Cardiac muscle cell (in vitro differentiated cells and primary cell): ENCODE measurements around the gene GATA3. TPM values are rescaled to one million over a fixed set of nuclear protein-coding genes. Genes with fewer than 3 reads are reported as not detected.

Source experiments
- DNase-seq, 2 donors: peaks; one replicate each; pipeline versions ENCODE4 v3.0.0 to v3.0.0-alpha.2; 2010 to 2017; ENCODE audit warnings: low read depth in 1 of 2, low spot score in 1 of 2
- H3K27ac ChIP-seq: fragments of 200-600 bp; sonication (generic); 2 replicates; pipeline ENCODE4 v1.5.1; 2016
- H3K27me3 ChIP-seq: fragments of 200-600 bp; sonication (generic); 2 replicates; pipeline ENCODE4 v1.6.0; 2016; ENCODE audit warnings: control low read depth
- H3K36me3 ChIP-seq: fragments of 200-600 bp; sonication (generic); 2 replicates; pipeline ENCODE4 v1.5.1; 2016; ENCODE audit warnings: control low read depth
- H3K4me1 ChIP-seq: fragments of 200-600 bp; sonication (generic); 2 replicates; pipeline ENCODE4 v1.8.1; 2017; ENCODE audit warnings: low read depth, mild to moderate bottlenecking, mixed run types
- H3K4me3 ChIP-seq: fragments of 200-600 bp; sonication (generic); 2 replicates; pipeline ENCODE4 v1.5.1; 2016; ENCODE audit warnings: mild to moderate bottlenecking
- H3K9me3 ChIP-seq: fragments of 200-600 bp; sonication (generic); 2 replicates; pipeline ENCODE4 v1.5.1; 2017; ENCODE audit warnings: low read depth, mild to moderate bottlenecking, control low read depth
- CTCF ChIP-seq: IDR thresholded peaks from 2 replicates; pipeline ENCODE4 v1.5.1; 2012; ENCODE audit warnings: low read depth, mild to moderate bottlenecking, low read length
- polyA plus RNA-seq: library from polyadenylated mRNA; unstranded; fragments of >200 nt; fragmentation: Nextera tagmentation; extraction: Ambion mirVana; gene quantifications from 2 replicates; pipeline ENCODE4 v1.2.1, GENCODE V29; 2016
- total RNA-seq: library from RNA; depleted of rRNA; stranded (reverse); fragments of >200 nt; gene quantifications from 2 replicates; pipeline ENCODE4 v1.2.3, GENCODE V29; 2016

The GATA3 gene
- total and polyA plus RNA-seq, 2 experiments from 2014 or later = 3.4 to 4.4 TPM

DNA sequence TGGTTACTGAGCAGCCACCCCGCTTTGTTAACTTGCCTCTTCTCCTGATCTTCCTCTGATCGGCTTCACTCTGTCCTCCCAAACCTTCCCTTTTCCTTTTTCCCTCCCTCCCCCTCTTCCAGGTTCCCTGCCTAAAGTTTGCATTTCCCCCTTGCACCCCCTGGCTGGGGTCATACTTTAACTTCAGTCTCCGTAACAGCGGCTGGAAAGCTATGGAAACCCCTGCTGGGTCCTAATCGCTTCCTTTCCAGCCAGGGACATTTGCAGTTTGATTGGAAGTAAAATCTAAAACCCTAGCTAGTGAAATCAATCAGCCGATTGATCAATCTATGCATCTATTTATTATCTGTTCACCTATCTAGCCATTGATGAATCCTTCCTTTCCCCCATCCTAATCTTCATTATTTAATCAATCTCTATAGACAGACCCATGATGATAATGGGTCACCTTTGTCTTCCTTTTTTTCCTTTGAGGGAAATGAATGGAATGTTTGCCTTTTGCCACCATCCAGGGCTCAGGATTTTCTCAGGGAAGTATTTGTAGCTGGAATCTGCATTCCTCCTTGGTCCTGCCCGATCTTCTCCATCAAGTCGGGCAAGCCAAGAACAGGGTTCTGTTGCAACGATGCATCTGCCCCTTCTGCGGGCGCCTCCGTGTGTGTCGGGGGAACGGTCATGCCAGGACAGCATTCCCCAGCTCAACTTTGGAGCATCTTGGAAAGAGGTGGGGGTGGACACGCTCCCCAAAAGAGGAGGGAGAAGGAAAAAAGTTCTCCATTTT lies 8.8 kb downstream of the GATA3 start:
- H3K27me3 ChIP-seq = peaks cover 33% of the 10 kb centered on the region
- no peaks in the 10 kb centered on the region for H3K9me3 ChIP-seq
- DNase-seq = no peak
- H3K4me3 ChIP-seq = no peak overlapping the region
- no peak for TF ChIP-seq CTCF
- no peak overlapping the region for H3K27ac ChIP-seq
- no peaks in the 10 kb centered on the region for H3K36me3 ChIP-seq
- peaks cover 21% of the 10 kb centered on the region for H3K4me1 ChIP-seq

DNA sequence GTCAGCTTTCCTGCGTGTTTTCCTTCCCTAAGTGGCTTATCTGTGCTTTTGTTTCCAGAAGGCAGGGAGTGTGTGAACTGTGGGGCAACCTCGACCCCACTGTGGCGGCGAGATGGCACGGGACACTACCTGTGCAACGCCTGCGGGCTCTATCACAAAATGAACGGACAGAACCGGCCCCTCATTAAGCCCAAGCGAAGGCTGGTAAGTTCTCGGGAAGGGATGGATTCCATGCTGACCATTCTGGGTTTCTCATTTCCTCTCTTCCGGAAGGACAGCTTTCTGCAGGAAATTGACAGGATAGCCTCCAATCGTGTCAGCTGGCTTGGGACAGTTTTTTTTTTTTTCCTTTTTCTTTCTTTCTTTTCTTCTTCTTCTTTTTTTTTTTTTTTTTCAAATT lies 9.4 kb downstream of the GATA3 start:
- Histone ChIP-seq H3K4me3 (no peak overlapping the region), H3K27ac (no peak overlapping the region), H3K27me3 (peaks cover 26% of the 10 kb centered on the region), H3K4me1 (peaks cover 21% of the 10 kb centered on the region), H3K36me3 (no peaks in the 10 kb centered on the region), H3K9me3 (no peaks in the 10 kb centered on the region)
- no peak for TF ChIP-seq CTCF
- DNase-seq = no peak

DNA sequence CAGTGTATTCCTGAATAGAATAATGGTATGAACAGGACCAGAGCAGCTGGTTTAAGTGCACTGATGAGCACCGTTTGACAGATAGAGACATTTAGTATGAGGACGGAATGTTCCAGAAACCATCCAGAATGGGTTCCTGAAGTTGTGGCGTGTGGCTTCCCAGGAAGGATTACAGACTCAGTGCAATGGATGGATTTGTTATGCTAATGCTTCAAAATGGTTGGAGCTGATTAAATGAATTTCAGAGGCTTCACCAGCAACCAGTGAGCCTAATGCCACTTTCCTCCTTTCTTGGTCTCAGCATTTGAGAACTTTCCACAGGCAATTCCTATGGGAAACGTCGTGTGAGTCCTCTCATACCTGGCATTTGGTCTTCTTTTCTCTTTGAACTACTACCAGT lies 9.9 kb downstream of the GATA3 start:
- Histone ChIP-seq H3K9me3 (no peaks in the 10 kb centered on the region), H3K4me3 (no peak overlapping the region), H3K27ac (no peak overlapping the region), H3K4me1 (peaks cover 21% of the 10 kb centered on the region), H3K27me3 (peaks cover 21% of the 10 kb centered on the region), H3K36me3 (no peaks in the 10 kb centered on the region)
- TF ChIP-seq CTCF = no peak
- DNase-seq = no peak

DNA sequence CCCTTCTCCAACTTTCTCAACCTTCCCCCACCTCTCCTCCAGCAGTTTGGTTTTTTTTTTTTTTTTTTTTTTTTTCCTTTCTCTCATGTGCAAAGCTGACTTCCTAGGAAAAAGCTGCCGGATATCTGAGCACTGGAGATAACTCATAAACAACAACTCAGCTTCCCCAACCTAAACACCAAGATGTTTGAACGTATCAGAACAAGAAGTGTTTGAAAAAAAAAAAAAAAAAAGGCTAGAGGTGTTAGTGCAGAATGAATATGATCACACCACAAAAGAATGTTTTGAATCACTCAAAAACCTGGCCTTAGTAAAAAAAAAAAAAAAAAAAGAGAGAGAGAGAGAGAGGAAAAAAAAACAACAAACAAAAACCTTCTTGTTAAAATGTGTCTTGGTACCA lies 11.2 kb downstream of the GATA3 start:
- no peaks in the 10 kb centered on the region for H3K9me3 ChIP-seq

DNA sequence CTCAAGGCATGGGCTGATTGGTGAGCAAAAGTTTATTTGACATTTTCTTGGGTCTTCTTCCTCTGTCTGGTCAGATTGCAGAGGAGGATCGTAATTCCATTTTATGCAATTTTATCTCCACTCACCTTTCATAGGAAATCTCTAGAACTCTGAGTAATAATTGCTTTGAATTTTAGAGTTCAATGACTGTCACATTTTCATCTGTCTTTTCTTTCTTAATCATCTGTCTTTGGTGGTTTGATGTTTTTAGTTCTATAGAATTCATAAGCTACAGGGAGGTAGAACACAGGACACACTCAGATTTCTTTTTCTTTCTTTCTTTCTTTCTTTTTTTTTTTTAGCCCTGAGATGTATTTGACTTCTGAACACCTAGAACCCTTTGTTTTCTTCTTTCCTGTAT lies 11.6 kb downstream of the GATA3 start:
- H3K9me3 ChIP-seq = no peaks in the 10 kb centered on the region
- TF ChIP-seq CTCF = no peak
- no peak overlapping the region for H3K27ac ChIP-seq
- H3K27me3 ChIP-seq = peaks cover 13% of the 10 kb centered on the region
- no peak for DNase-seq
- H3K36me3 ChIP-seq = no peaks in the 10 kb centered on the region
- no peak overlapping the region for H3K4me3 ChIP-seq
- peaks cover 9% of the 10 kb centered on the region for H3K4me1 ChIP-seq

More for the DNA sequence above, 11.2 kb downstream of the GATA3 start:
- no peak for TF ChIP-seq CTCF
- no peak for DNase-seq
- Histone ChIP-seq H3K27ac (no peak overlapping the region), H3K4me3 (no peak overlapping the region), H3K27me3 (peaks cover 13% of the 10 kb centered on the region), H3K4me1 (peaks cover 14% of the 10 kb centered on the region), H3K36me3 (no peaks in the 10 kb centered on the region)
